ENCODE measurements around the gene ZNF512B. TPM values are rescaled to one million over a fixed set of nuclear protein-coding genes. Genes with fewer than 3 reads are reported as not detected.
A peak's percentile ranks its signal among the peaks of the same experiment; 100 is the strongest.

ZNF512B gene
- total and polyA plus RNA-seq, 3 donors from 2014 or later = 16.7 to 27.6 (median 24.5) TPM

DNA sequence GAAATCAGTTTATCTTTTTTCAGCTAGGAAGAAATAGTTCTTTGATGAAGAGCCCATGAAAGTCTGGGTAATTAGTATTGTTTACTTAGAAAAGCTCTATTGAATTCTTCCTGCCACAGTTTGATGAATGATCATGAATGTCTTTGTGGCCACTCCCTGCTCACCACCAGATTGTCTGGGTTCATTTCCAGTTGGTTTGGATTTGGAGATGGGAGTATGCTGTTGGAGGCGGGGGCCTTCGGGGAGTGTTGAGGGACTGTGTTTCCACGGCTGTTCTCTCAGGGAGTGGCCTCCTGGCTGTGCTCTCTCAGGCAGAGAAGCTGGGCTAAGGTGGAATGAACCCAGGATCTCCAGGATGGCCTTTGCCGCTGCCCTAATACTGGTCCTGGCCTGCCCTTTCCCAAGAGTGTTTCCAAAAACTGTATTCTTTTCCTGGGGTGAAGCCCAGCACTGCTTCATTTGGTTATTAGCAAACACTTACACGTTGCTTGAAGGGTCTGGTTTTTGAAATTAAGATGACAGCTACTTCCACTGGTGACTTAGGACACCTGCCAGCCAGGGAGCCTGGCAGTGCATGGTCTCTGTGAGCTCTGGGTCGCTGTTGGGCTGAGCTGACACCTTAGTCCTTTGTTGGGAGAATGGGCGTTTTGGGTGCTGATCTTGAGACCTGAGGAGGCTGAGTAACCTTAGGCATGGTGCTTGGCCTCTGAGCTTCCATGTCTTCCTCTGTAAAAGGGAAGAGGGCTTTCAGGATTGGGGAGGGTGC is 34.4 kb upstream of the ZNF512B start:
- H3K27ac ChIP-seq = no peak overlapping the region
- no peaks in the 10 kb centered on the region for H3K4me1 ChIP-seq
- intact Hi-C loops (cut with DNase I; ENCODE audit: low total_unique reads) = no loop called here
- no peaks in the 10 kb centered on the region for H3K36me3 ChIP-seq (ENCODE audit: low read depth, missing control alignments)
- WGBS, 2 donors = 88 to 94% methylated on average over 7 of the region's 7 CpGs
- no peaks in the 10 kb centered on the region for H3K9me3 ChIP-seq
- no peaks in the 10 kb centered on the region for H3K27me3 ChIP-seq
- no peak for DNase-seq
- H3K4me3 ChIP-seq = no peak overlapping the region
- TF ChIP-seq, protein P1, sequence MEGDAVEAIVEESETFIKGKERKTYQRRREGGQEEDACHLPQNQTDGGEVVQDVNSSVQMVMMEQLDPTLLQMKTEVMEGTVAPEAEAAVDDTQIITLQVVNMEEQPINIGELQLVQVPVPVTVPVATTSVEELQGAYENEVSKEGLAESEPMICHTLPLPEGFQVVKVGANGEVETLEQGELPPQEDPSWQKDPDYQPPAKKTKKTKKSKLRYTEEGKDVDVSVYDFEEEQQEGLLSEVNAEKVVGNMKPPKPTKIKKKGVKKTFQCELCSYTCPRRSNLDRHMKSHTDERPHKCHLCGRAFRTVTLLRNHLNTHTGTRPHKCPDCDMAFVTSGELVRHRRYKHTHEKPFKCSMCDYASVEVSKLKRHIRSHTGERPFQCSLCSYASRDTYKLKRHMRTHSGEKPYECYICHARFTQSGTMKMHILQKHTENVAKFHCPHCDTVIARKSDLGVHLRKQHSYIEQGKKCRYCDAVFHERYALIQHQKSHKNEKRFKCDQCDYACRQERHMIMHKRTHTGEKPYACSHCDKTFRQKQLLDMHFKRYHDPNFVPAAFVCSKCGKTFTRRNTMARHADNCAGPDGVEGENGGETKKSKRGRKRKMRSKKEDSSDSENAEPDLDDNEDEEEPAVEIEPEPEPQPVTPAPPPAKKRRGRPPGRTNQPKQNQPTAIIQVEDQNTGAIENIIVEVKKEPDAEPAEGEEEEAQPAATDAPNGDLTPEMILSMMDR (IDR thresholded peaks at IDR 0.05) = no peak
- no peak for TF ChIP-seq POLR2A (IDR thresholded peaks at IDR 0.05)

DNA sequence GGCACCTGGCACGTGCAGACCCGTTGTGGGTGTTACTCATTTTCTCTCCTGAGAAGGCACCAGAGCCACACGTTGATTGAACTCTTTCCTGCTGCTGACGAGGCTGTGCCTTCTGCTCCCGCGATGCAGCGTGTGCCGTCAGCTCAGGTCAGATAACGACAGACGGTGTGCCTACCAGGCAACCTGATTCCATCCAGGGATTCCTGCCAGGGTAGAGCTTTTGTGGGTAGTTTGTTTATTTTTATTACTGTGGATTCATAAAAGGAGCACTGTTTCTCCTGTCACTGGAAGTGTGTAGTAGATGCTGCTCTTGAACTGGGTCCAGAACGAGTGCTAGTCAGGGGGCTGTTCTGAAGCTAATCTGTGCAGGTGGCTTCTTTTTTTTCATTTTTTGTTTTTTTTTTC is 31.9 kb upstream of the ZNF512B start:
- H3K9me3 ChIP-seq = no peaks in the 10 kb centered on the region
- intact Hi-C loops (cut with DNase I; ENCODE audit: low total_unique reads) = no loop called here
- H3K4me1 ChIP-seq = no peaks in the 10 kb centered on the region
- no peak overlapping the region for H3K4me3 ChIP-seq
- 58 to 86% methylated on average over 7 to 11 of the region's 11 CpGs for WGBS, 2 donors
- H3K36me3 ChIP-seq (ENCODE audit: low read depth, missing control alignments) = no peaks in the 10 kb centered on the region
- TF ChIP-seq POLR2A (IDR thresholded peaks at IDR 0.05) = no peak
- TF ChIP-seq, protein P1 (IDR thresholded peaks at IDR 0.05) = no peak
- H3K27ac ChIP-seq = no peak overlapping the region
- H3K27me3 ChIP-seq = no peaks in the 10 kb centered on the region
- no peak for DNase-seq

DNA sequence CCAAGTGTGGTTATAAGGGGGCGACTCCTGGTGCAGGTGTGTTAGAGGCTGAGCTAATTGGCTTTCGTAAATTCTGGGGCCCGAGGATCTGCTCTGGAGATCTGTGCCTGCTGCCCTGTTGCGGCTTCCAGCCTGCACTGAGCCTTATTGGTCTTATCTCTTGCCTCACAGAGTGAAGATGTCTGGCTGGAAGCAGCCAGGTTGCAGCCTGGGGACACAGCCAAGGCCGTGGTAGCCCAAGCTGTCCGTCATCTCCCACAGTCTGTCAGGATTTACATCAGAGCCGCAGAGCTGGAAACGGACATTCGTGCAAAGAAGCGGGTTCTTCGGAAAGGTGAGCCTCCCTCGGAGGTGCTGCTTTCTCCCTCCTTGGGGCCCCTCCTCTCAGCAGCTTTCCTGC is 31.2 kb upstream of the ZNF512B start:
- Histone ChIP-seq H3K4me3 (no peak overlapping the region), H3K27ac (no peak overlapping the region), H3K9me3 (no peaks in the 10 kb centered on the region), H3K36me3 (ENCODE audit: low read depth, missing control alignments) (no peaks in the 10 kb centered on the region), H3K4me1 (no peaks in the 10 kb centered on the region), H3K27me3 (no peaks in the 10 kb centered on the region)
- TF ChIP-seq, protein P1 (IDR thresholded peaks at IDR 0.05) = no peak
- no peak for TF ChIP-seq POLR2A (IDR thresholded peaks at IDR 0.05)
- peak; percentile 26 for DNase-seq
- 81 to 88% methylated on average over 9 to 12 of the region's 12 CpGs for WGBS, 2 donors
- intact Hi-C loops (cut with DNase I; ENCODE audit: low total_unique reads) = no loop called here

DNA sequence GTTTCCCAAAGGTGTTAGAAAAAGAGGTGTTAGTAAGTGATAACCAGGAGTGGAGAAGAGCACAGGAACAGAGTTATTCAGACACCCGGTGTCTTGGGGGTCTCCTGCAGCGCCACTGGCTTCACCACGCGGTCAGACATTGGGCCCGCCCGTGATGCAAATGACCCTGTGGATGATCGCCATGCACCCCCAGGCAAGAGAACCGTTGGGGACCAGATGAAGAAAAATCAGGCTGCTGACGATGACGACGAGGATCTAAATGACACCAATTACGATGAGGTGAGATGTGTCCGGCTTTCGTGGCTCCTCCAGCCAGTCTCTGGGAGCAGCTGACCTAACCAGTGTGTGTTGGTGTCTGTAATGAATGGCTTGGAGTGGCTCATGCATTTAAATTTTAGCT is 13.2 kb upstream of the ZNF512B start:
- DNase-seq = no peak
- WGBS, 2 donors = 84 to 86% methylated on average over 14 of the region's 14 CpGs
- TF ChIP-seq POLR2A (IDR thresholded peaks at IDR 0.05) = no peak
- TF ChIP-seq, protein P1 (IDR thresholded peaks at IDR 0.05) = no peak
- Histone ChIP-seq H3K27ac (no peak overlapping the region), H3K4me1 (peaks cover 29% of the 10 kb centered on the region), H3K36me3 (ENCODE audit: low read depth, missing control alignments) (no peaks in the 10 kb centered on the region), H3K27me3 (no peaks in the 10 kb centered on the region), H3K4me3 (no peak overlapping the region), H3K9me3 (no peaks in the 10 kb centered on the region)
- intact Hi-C loops (cut with DNase I; ENCODE audit: low total_unique reads) = no loop called here
